COLO668 (cell line): Measurements from ENCODE around the gene DUSP5.
A peak's percentile ranks its signal among the peaks of the same experiment; 100 is the strongest.

Source experiments
- DNase-seq: peaks from one replicate; lab custom pipeline; 2025; ENCODE audit not compliant: unreplicated experiment; lab: John Stamatoyannopoulos, UW

Gene DUSP5

DNA sequence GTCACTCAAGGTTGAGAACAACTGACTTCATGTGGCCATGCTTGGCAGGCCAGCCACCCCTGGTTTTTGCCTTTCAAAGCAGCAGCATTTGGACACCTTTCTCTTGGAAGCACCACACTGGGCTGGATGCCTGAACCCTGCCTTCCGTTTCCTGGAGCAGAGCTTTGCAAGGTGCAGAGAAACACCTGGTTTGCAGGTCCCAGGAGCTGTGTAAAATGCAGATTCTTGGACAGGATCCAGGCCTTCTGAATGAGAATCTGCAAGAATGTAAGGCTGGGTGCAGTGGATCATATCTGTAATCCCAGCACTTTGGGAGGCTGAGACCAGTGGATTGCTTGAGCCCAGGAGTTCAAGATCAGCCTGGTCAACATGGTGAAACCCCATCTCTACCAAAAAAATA is 18.0 kb upstream of the DUSP5 start:
- no peak for DNase-seq

DNA sequence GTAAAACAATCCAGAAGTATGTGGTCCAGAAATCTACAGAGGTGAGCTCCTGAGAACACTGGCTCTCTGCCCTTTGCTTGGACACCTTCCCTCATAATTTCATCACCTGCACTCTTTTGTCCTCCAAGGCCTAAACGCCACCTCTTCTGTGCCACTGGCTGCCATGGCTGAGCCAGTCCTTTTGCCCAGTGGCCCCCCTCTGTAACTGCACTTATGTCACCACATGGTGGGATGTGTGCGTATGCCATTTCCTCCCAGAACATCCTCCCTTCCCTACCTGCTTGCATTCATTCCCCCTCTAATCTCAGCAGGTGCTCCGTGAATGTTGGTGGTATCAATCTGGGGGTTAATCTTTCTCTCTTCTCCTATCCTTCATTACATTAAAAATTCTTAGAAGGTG is 17.3 kb upstream of the DUSP5 start:
- DNase-seq = no peak

DNA sequence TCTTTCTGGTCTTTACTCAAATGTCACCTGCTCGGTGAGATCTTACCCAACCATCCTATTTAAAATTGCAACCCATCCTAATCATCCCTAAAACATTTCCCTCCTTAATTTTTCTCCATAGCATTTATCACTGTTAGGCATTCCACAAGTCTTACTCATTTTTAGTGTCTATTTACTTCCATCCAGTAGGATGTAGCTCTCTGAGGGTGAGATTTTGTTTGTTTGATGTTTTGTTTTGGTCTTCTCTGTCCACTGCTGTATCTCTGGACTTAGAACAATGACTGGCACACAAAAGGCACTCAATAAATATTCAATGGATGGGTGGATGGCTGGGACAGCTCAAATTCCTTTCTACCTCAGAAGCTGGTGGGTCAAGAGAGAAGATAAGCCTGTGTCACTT is 15.8 kb upstream of the DUSP5 start:
- no peak for DNase-seq

DNA sequence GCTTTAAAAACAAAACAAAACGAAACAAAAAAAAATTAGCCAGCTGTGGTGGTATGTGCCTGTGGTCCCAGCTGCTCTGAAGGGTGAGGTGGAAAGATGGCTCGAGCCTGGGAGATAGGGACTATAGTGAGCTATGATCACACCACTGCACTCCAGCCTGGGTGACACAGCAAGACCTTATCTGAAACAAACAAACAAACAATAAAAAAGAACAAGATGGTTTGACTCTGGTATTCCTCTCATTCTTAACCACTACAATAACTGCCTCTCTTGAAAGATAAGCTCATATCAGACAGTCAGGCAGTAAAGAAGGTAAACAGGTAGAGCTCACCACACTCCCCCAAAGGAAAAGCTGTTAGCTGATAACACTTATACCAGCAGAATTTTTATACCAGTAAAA is 14.1 kb upstream of the DUSP5 start:
- DNase-seq = no peak

DNA sequence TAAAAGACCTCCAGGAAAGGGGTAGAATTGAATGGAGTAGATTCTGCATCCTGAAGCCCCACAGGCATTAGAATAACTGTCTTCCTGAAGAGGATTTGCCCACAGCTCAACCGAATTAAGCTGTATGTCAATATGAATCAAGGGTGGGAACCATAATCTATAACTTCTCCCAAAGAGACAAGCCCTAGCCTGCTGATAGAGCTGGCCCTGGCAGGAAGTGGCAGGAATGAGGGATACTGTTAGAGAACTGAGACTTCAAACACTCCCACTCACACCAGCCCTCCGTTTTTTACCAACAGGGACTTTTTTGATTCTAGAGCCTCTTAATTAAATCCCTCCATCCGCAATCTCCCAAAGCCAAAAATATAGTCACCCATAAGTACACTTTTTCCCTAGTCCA is 12.2 kb upstream of the DUSP5 start:
- DNase-seq = no peak

DNA sequence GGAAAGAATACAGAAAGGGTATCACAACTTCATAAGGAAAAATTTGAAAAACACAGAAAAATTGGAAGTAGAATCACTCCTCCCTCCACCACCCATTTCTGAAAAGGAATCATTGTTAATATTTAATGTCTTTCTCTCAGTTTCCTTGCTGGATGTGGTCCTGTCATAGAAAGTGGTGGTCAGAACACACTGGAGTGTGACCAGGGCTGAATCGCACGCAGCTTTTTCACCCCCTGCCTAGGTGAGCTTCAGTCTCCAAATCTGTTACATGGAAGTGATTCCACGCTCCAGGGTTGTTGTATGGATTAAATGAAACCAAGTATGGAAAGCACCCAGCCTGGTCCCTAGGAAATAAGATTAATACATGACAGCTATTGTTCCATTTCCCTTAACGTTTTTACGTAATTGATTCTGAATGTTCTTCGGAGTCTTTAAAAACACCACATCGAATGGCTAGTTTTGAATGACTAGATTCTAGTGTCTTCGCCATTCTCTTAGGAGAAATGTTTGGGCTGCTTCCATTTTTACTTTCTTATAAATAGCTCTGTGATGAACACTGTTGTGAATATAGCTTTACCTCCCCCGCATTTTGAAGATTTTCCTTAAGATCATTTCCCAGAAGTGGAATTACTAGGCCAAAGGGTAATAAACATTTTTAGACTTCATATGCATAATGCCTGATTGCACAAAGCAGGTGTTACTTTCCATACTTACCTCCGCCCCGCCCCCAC is 10.9 kb upstream of the DUSP5 start:
- DNase-seq = no peak

DNA sequence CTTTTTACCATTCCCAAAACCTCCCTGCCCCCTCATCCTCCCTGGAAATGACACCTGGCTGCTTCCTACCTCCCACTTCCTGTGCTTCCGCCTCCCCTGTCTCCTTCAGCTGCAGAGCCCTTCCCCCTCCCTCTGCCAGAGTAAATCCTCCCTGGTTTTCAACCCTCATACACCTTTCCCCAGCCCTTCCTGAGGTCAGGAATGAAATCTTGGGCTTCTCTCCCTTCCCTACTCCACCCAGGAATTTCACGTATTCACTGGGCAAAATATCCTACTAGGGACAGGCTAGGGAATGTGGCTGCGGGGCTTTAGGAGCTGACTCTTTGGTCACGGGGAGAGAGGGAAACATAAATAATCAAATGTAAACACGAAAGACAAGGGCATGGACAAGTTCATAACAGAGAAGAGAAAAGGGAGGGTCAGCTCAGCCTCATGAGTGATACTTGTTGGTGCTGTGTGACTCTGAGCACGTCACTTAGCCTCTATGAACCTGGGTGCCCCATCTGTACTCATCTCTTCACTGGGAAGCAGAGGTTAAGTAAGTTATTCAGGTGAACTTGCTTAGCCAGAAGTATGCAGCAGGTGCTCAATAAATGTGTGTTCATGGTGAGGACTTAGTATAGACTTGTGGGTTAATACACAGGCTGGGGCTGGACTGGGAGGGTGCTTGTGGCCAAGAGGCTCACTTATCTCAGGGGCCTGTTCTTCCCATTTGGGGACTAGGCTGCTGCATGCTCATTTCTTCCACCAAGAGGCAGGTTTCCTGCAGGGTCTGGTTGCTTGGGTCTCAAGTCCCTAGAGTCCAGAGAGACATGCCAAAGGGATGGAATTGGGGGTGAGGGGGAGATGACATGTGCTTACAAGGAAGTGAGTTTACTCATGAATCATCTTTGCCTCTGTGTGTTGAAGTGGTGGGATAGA is 10.0 kb upstream of the DUSP5 start:
- peak; percentile 57 for DNase-seq

DNA sequence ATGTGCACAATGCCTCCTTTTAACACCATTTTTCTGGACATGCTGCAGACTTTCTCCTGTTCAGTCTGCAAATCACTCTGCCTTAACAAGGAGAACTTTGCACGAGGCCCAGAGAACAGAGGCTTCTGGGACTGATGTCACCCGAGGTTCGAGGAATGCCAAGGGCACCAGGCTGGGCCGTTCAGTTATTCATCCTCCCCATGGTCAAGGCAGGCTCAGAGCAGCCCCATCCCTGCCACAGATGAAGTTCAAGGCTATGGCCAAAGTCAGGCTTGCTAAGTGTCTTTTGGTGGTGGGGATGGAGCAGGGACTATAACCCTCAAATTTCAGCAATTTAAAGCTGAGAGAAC is 9.4 kb upstream of the DUSP5 start:
- DNase-seq = no peak

DNA sequence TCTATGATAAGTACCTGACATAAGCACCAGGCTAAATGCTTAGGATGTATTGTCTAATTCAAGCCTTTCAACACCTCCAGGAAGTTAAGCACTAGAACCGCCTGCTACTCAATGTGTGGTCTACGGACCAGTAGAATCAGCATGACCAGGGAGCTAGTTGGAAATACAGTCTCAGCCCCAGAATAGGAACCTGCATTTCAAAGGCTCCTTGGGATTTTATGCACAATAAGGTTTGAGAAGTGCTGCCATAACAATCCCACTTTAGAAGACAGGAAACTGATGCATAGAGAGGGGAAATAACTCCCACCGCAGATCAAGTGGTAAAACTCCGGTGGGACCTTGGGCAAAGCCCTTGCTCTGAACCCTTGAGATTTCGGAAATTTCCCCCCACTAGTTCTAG is 8.8 kb upstream of the DUSP5 start:
- DNase-seq = no peak

DNA sequence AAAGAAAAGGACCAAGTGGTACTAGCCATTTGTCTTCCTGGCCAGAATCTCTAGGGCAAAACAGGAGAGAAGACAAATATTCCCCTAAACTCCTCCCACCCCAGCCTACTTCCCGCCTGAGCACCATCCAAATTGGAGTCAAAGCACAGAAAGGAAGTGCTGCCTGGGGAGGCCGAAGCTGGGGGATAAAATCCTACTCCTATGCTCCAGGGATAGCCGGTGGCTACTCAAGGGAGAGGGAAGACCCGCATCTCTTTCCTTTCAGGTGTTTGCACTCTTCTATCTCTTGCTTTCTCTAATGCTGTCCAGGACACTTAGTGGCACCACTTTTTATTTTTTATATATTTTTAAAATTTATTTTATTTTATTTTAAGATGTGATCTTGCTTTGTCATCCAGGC is 7.1 kb upstream of the DUSP5 start:
- DNase-seq = no peak

DNA sequence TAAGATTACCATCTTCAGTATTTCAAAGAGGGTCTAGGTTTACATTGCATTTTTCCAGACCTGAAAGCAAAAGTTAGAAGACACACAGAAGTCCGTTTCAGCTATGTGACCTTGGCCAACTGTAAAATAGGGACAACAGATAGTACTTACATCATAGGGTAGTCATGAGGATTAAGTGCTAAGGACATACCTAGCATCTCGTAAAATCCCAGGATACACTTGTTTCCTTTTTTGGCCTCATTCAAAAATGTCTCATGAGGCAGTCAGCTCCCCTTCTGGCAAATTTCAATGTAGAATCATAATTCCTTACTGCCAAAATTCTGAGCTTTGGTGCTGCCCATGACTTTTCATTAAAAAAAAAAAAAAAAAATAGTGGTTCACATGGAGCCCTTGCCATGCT is 6.4 kb upstream of the DUSP5 start:
- no peak for DNase-seq

DNA sequence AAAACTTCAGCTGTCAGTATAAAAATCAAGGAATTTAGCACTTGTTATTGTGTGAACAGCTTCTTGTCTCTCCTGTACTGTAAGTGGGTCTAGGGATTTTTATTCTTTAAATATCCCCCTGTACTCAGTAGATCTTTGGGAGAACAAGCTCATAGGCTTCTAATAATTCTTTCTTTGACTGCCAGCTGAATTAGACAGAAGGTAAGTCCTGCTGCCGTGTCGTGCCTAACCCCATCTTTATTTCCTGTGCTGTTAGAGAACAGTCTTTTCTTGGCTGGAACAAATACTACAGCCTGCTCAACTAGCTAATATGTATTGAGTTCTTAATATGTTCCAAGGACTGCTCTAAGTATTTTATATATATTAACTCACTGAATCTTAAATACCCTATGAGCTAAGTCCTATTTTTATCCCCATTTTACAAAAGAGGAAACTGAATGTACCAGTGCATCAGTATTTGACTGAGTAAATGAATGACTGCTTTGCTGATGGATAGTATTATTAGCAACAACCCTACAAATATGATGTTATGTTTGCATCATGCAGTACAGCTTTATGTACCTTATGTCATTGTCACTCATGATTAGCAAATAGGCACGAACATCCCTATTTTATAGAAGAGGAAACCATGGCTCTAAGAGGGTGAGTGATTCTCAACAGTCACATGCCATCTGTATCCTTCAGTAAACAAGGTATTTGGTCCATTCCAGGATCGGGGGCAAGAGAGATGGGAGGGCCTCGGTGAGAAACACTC is 5.5 kb upstream of the DUSP5 start:
- DNase-seq = no peak

DNA sequence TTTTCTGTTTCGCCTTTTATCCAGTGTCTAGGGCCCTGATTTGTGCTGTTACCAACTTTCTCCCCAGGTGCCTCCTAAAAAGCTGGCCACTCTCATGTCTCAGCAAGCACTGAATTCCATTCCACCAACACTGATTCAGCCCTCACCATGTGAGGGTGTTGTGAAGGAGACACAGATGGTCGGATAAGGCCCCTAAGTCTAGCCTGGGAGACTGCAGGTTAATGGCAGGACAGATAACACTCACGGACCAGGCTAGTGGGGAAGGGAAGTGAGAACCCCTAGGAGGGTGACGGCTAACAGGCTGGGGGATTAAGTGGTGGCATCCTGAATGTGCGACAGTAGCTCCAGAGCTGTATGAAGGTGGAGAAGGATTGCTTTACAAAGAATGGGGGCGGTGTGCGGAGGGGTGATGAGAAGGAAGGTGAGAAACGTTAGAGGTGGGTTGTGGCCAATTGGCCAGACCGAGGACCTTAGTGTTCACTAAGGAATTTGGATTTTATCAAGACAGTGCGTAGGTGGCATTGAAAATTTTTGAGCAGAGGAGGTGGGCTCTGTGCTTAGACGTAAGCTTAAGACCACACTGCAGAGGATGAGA is 3.8 kb upstream of the DUSP5 start:
- DNase-seq = no peak

DNA sequence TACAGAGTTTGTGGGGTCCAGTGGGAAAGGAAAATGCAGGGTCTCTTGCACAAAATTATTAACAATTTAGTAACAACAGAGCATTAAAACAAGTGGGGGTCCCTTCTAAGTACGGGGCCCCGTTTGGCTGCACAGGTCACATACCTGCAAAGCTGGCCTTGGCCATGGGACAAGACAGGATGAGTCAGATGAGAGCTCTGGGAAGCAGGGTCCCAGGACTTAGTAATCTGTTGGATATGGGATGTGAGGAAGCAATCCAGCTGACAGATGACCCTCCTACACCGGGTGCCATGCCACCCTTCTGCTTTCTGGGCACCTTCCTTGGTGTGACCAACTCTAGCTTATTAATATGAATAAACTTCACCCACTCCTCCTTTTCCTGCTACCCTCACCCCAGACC is 3.2 kb upstream of the DUSP5 start:
- DNase-seq = no peak

DNA sequence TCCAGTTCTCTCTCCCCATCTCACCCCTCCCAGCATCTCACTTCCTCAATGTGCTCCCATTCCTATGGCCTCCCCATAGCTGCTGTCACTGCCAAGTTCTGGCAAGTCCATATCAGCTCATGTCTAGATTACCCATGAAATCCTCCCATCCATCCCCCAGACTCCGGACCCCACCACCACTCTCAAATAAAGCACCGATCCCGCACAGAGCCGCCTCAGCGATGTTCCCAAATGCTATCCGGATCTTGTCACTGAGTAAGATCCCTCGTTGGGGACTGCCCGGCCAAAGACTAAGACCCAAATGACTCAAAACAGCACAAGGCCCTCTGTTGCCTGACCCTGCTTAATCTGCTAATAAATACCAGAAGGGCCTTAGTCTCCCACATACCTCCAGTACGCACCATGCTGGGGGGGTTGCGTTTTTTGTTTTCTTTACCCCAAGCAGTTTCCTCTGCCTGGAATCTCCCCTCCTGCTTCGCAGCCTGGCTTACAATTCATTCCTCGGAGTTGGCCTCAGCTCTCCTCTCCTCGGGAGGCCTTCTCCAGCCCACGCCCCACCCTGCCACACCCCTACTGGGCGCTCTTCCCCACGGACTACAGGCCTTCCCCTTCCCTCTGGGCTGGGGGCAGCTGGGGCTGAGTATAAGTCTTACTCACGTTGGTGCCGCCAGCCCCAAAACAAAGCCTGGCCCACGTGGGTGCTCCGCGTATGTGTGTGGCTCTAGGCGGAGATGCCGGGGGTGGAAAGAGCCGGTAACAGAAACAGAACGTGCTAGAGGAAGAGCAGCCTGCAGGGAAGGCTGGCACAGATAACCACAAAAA is 1.8 kb upstream of the DUSP5 start:
- DNase-seq = peak; percentile 30

DNA sequence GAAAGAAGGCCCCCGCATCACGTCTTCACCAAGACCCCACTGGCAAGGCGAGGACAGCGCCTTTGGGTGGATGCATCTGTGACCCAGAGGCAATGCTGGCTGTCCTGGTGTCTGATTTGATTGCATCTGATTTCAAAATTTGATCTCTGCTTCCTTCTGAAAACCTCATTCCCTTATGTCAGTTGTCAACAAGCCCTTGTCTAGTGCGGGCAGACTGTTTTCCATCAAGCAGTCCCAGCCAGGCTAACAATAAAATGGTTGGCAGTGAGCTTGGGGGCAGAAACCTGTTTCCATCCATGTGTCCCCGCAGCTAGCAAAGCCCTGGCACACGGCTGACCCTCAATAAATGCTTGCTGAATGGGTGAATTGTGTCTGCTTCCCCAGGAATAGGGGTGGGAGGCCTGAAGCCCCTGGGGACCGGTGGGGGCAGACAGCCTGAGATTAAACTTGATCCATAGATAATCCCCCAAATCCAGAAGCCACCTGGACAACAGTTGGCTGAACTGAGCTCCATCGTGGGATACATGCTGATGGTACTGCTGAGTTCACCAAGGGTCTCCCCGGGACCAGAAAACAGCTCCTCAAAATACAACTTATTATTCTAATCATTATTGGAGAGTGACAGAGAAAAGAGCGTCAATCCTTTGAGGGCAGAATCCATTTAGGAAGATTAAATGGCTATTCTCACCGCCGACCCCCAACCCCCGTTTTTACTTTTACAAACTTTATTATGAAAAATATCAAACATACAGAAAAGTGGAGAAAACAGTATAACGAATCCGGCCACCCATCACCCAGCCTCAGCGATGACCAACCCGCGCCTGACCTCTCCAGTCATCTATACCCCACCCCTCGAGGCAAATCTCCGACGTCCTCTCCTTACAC is 912 bp upstream of the DUSP5 start:
- no peak for DNase-seq

DNA sequence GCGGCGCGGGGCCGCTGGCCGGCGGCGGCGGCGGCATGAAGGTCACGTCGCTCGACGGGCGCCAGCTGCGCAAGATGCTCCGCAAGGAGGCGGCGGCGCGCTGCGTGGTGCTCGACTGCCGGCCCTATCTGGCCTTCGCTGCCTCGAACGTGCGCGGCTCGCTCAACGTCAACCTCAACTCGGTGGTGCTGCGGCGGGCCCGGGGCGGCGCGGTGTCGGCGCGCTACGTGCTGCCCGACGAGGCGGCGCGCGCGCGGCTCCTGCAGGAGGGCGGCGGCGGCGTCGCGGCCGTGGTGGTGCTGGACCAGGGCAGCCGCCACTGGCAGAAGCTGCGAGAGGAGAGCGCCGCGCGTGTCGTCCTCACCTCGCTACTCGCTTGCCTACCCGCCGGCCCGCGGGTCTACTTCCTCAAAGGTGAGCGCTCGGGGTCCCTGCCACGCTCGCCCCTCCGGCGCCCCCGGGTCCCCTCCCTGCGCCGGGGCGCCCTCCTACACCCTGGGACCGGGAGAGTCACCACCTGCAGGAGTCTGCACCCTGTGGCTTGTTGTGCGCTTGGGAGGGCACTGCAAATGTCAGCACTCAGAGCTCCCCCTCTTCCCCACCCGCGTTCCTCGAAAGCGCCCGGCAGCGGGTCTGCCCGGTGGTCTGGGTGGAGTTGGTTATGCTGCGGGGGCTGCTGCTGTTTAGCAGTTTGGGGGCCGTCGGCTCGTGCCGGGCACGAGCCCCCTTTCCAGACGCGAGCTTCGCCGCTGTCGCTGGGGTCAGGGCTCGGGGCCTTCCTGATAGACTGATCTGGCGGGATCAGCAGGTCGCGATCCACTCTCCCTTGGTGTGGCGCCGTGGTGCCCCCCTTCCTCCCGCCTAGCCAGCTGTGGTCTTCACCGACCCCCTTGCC is 627 bp downstream of the DUSP5 start:
- peak; percentile 77 for DNase-seq

DNA sequence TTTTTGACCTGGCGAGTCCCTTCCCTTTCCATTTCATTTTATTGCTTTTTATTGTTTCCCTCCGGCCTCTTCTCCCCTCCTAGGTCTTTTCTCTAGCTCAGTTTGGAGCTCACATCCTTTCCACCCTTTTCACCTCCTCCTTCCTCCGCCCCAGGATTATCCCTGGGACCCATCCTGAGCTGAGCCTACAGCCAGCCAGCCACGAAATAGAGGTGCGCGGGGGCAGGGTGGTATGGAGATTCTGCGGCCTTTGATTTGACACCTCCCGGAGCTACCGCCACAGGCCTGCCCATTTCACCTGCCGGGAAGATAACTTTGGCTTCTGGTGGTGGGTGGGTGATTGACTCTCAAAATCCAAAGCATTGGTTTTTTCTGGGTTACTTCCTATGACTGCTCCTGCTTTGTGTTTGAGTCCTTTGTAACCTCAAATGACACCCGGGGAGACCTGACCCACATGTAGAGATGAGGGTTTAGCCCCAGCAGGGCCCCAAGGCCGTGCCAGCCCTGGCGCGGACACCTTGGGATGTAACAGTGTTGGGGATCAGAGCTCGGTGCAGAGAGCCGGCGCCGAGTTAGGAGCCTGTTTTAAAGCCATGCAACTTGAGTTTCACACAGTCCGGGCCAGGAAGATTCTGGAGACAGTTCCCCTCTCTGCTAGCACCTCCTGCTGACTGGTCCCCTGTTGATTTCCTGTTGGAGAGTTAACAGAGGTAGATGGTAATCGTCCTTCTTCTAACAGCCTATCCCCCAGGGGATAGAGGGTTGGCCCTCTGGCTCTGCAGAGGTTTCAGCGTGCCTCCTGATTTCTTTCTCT is 1.5 kb downstream of the DUSP5 start:
- peak; percentile 40 for DNase-seq
